Activated T-cell treated with anti-CD3 and anti-CD28 coated beads, Interleukin-2, amount 50 U/mL, for 4 hours (primary cell): ENCODE measurements around the gene KRTAP10-8. TPM values are rescaled to one million over a fixed set of nuclear protein-coding genes. Genes with fewer than 3 reads are reported as not detected.
"Not testable (repeated sequence)": the region's sequence is repeated elsewhere in the genome, so short reads cannot be mapped to it uniquely, and the experiment has no call there.

Experiments used
- ATAC-seq, 2 donors: fragments of 200-7000 bp; cut with Tn5 transposase; one replicate each; pipeline ENCODE4 v1.10.0; 2021
- DNase-seq: peaks from one replicate; pipeline ENCODE4 v3.0.0-alpha.2; 2020
- H3K27me3 Mint-ChIP-seq: one replicate; pipeline ENCODE4 v1.8.0; 2021; ENCODE audit warnings: low read depth, mixed read lengths
- H3K36me3 Mint-ChIP-seq: one replicate; pipeline ENCODE4 v1.8.0; 2022; ENCODE audit warnings: mixed read lengths; ENCODE audit not compliant: insufficient read depth
- H3K4me1 Mint-ChIP-seq: one replicate; pipeline ENCODE4 v1.8.0; 2021; ENCODE audit warnings: low read depth, mixed read lengths
- H3K4me3 Mint-ChIP-seq: one replicate; pipeline ENCODE4 v1.8.0; 2021; ENCODE audit warnings: mild to moderate bottlenecking, moderate library complexity, mixed read lengths
- H3K9me3 Mint-ChIP-seq: one replicate; pipeline ENCODE4 v1.8.0; 2021; ENCODE audit warnings: mixed read lengths
- total RNA-seq, 3 donors: library from RNA; stranded (reverse); gene quantifications; one replicate each; pipeline ENCODE4 v1.2.1, GENCODE V29; 2021

The KRTAP10-8 gene
- total RNA-seq, 3 donors from 2014 or later, result not detected

GRCh38 chr21:44630440-44630839 lies 18.6 kb downstream of the KRTAP10-8 start:
- ATAC-seq, result no peak
- H3K4me1 Mint-ChIP-seq, result peaks cover 25% of the 10 kb centered on the region
- no peaks in the 10 kb centered on the region for H3K27me3 Mint-ChIP-seq
- H3K4me3 Mint-ChIP-seq, result no peak overlapping the region
- DNase-seq, result no peak
- H3K36me3 Mint-ChIP-seq, result peaks cover 2% of the 10 kb centered on the region
- H3K9me3 Mint-ChIP-seq, result peaks cover 35% of the 10 kb centered on the region

- no peaks in the 10 kb centered on the region for H3K27me3 Mint-ChIP-seq
- H3K4me3 Mint-ChIP-seq, result no peak overlapping the region
- H3K4me1 Mint-ChIP-seq, result peaks cover 20% of the 10 kb centered on the region
- H3K36me3 Mint-ChIP-seq, result peaks cover 2% of the 10 kb centered on the region
- ATAC-seq (no peak), DNase-seq (no peak)
- peaks cover 35% of the 10 kb centered on the region for H3K9me3 Mint-ChIP-seq
These were observed 20.2 kb downstream of the KRTAP10-8 start for GRCh38 chr21:44632067-44632466.

- Mint-ChIP-seq H3K4me3 (no peak overlapping the region), H3K27me3 (peaks cover 10% of the 10 kb centered on the region), H3K4me1 (no peaks in the 10 kb centered on the region), H3K36me3 (peaks cover 2% of the 10 kb centered on the region), H3K9me3 (peaks cover 26% of the 10 kb centered on the region)
- no peak for DNase-seq
- ATAC-seq, result no peak
These were observed 24.5 kb downstream of the KRTAP10-8 start for GRCh38 chr21:44636209-44637017.

- peaks cover 10% of the 10 kb centered on the region for H3K27me3 Mint-ChIP-seq
These were observed 25.4 kb downstream of the KRTAP10-8 start, which contains the start of gene KRTAP10-10 for GRCh38 chr21:44637018-44637850. KRTAP10-10 (plus strand) TSS chr21:44637356; CDS start chr21:44637418, 62 bp downstream.

GRCh38 chr21:44637851-44638348 lies 26.0 kb downstream of the KRTAP10-8 start:
- ATAC-seq, H3K27me3 Mint-ChIP-seq, H3K4me3 Mint-ChIP-seq, H3K36me3 Mint-ChIP-seq, DNase-seq, H3K4me1 Mint-ChIP-seq: not testable (repeated sequence)
- H3K9me3 Mint-ChIP-seq, result peaks cover 17% of the 10 kb centered on the region

More at GRCh38 chr21:44637018-44637850, 25.4 kb downstream of the KRTAP10-8 start, which contains the start of gene KRTAP10-10:
- no peak for ATAC-seq
- no peak for DNase-seq
- no peaks in the 10 kb centered on the region for H3K36me3 Mint-ChIP-seq
- peaks cover 20% of the 10 kb centered on the region for H3K9me3 Mint-ChIP-seq
- H3K4me3 Mint-ChIP-seq, result no peak within 1 kb of the TSS
- no peaks in the 10 kb centered on the region for H3K4me1 Mint-ChIP-seq

GRCh38 chr21:44638506-44639330 lies 26.8 kb downstream of the KRTAP10-8 start:
- H3K9me3 Mint-ChIP-seq, result peaks cover 15% of the 10 kb centered on the region
- ATAC-seq, H3K27me3 Mint-ChIP-seq, H3K36me3 Mint-ChIP-seq, H3K4me3 Mint-ChIP-seq, DNase-seq, H3K4me1 Mint-ChIP-seq: not testable (repeated sequence)

- H3K27me3 Mint-ChIP-seq, result peaks cover 10% of the 10 kb centered on the region
- peaks cover 2% of the 10 kb centered on the region for H3K36me3 Mint-ChIP-seq
- H3K9me3 Mint-ChIP-seq, result peaks cover 18% of the 10 kb centered on the region
- no peak overlapping the region for H3K4me3 Mint-ChIP-seq
- DNase-seq (no peak), ATAC-seq (no peak)
- no peaks in the 10 kb centered on the region for H3K4me1 Mint-ChIP-seq
These were observed 27.4 kb downstream of the KRTAP10-8 start for GRCh38 chr21:44639331-44639655.

- DNase-seq, result no peak
These were observed 28.9 kb downstream of the KRTAP10-8 start for GRCh38 chr21:44640761-44641160.

GRCh38 chr21:44643741-44644310 lies 31.9 kb downstream of the KRTAP10-8 start:
- Mint-ChIP-seq H3K9me3 (peaks cover 27% of the 10 kb centered on the region), H3K27me3 (peaks cover 10% of the 10 kb centered on the region), H3K4me3 (no peak overlapping the region), H3K36me3 (peaks cover 2% of the 10 kb centered on the region), H3K4me1 (no peaks in the 10 kb centered on the region)
- DNase-seq, result no peak
- no peak for ATAC-seq

More at GRCh38 chr21:44640761-44641160, 28.9 kb downstream of the KRTAP10-8 start:
- ATAC-seq, result no peak
- H3K4me1 Mint-ChIP-seq, result no peaks in the 10 kb centered on the region
- H3K36me3 Mint-ChIP-seq, result peaks cover 2% of the 10 kb centered on the region
- H3K27me3 Mint-ChIP-seq, result peaks cover 10% of the 10 kb centered on the region
- H3K4me3 Mint-ChIP-seq, result no peak overlapping the region
- peaks cover 27% of the 10 kb centered on the region for H3K9me3 Mint-ChIP-seq

- ATAC-seq, result no peak
- Mint-ChIP-seq H3K27me3 (peaks cover 6% of the 10 kb centered on the region), H3K9me3 (peaks cover 27% of the 10 kb centered on the region), H3K36me3 (peaks cover 2% of the 10 kb centered on the region), H3K4me1 (no peaks in the 10 kb centered on the region), H3K4me3 (no peak overlapping the region)
- no peak for DNase-seq
These were observed 33.0 kb downstream of the KRTAP10-8 start for GRCh38 chr21:44644878-44645277.

GRCh38 chr21:44646366-44647221 lies 34.7 kb downstream of the KRTAP10-8 start, which contains the start of gene KRTAP10-11:
KRTAP10-11 (plus strand) TSS chr21:44646414; CDS start chr21:44646459, 45 bp downstream.
- H3K4me1 Mint-ChIP-seq, ATAC-seq, DNase-seq, H3K27me3 Mint-ChIP-seq, H3K4me3 Mint-ChIP-seq, H3K36me3 Mint-ChIP-seq: not testable (repeated sequence)
- H3K9me3 Mint-ChIP-seq, result peaks cover 19% of the 10 kb centered on the region

GRCh38 chr21:44647222-44647552 lies 35.3 kb downstream of the KRTAP10-8 start:
- Mint-ChIP-seq H3K27me3 (no peaks in the 10 kb centered on the region), H3K4me3 (no peak overlapping the region), H3K4me1 (no peaks in the 10 kb centered on the region), H3K9me3 (peaks cover 19% of the 10 kb centered on the region), H3K36me3 (peaks cover 2% of the 10 kb centered on the region)
- no peak for ATAC-seq
- DNase-seq, result no peak
